OCI-LY3 (cell line): ENCODE measurements around the gene TGIF1.

Experiments
- EZH2phosphoT487 ChIP-seq: fragments of 200-600 bp; shearing (Covaris generic); IDR thresholded peaks from 2 replicates; pipeline ENCODE4 v1.6.1; 2018; ENCODE audit warnings: antibody characterized with exemption, mixed run types, low read depth
- TF ChIP-seq, protein P1 (sequence below): fragments of 200-600, 300-600 bp; sonication (generic); IDR thresholded peaks from 2 replicates; pipeline ENCODE4 v1.5.1; 2014; ENCODE audit warnings: antibody characterized with exemption, low read length, low read depth

DNA sequence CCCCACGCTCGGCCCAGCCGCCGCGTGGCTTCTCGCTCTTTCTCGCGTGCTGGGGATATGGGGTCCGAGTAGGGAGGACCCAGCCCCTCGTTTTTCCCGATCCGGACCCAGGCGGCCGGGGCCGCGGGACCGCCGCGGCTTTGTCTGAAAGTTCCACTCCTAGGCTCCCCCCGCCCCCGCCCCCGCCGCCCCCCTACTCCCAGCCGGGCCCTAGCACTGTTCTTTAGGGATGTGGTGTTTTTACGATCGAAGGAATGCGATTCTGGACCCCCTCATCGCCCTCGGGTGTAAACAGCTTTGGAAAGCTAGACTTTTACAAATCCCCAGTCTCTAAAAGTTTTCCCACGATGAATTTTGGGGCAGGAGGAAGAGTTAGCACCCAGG lies 819 bp downstream of the TGIF1 start:
- TF ChIP-seq, protein P1, sequence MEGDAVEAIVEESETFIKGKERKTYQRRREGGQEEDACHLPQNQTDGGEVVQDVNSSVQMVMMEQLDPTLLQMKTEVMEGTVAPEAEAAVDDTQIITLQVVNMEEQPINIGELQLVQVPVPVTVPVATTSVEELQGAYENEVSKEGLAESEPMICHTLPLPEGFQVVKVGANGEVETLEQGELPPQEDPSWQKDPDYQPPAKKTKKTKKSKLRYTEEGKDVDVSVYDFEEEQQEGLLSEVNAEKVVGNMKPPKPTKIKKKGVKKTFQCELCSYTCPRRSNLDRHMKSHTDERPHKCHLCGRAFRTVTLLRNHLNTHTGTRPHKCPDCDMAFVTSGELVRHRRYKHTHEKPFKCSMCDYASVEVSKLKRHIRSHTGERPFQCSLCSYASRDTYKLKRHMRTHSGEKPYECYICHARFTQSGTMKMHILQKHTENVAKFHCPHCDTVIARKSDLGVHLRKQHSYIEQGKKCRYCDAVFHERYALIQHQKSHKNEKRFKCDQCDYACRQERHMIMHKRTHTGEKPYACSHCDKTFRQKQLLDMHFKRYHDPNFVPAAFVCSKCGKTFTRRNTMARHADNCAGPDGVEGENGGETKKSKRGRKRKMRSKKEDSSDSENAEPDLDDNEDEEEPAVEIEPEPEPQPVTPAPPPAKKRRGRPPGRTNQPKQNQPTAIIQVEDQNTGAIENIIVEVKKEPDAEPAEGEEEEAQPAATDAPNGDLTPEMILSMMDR: no peak
- no peak for TF ChIP-seq EZH2phosphoT487
